A673 (cell line): ENCODE data around the gene POLA1. TPM values are rescaled to one million over a fixed set of nuclear protein-coding genes. Genes with fewer than 3 reads are reported as not detected.

ENCODE experiments used
- BruUV-seq: library from RNA; stranded (reverse); fragments of 400-500 nt; replicated peaks from 2 replicates; lab custom pipeline; 2021; lab: Mats Ljungman, UMichigan
- CTCF ChIA-PET: fragments of 300-600 bp; sonication (Branson Sonifier 250); formaldehyde crosslinking; loops from one replicate; lab custom pipeline; 2022; ENCODE audit warnings: antibody characterized with exemption; lab: Charles Lee
- POLR2A ChIA-PET: fragments of 300-600 bp; sonication (Branson Sonifier 250); formaldehyde crosslinking; loops from one replicate; lab custom pipeline; 2022; ENCODE audit warnings: antibody characterized with exemption; ENCODE audit not compliant: low non-redundant PET; lab: Charles Lee
- DNase-seq: peaks from one replicate; pipeline ENCODE4 v3.0.0-alpha.2; 2015; ENCODE audit warnings: low spot score
- H3K27ac ChIP-seq: fragments of 200-600 bp; sonication (generic); 2 replicates; pipeline ENCODE4 v1.5.1; 2016; ENCODE audit warnings: mixed run types, low read depth, mild to moderate bottlenecking, mixed read lengths, antibody characterized with exemption, low read length; ENCODE audit not compliant: poor library complexity, severe bottlenecking
- H3K27me3 ChIP-seq: fragments of 200-600 bp; sonication (generic); replicated peaks from 2 replicates; pipeline ENCODE4 v1.6.1; 2017; ENCODE audit warnings: mixed run types, low read depth, mild to moderate bottlenecking, mixed read lengths, antibody characterized with exemption, low read length; ENCODE audit not compliant: insufficient read depth, poor library complexity
- H3K36me3 ChIP-seq: fragments of 200-600 bp; sonication (generic); 2 replicates; pipeline ENCODE4 v1.6.1; 2016; ENCODE audit warnings: mixed run types, mild to moderate bottlenecking, mixed read lengths, antibody characterized with exemption, low read length; ENCODE audit not compliant: insufficient read depth, poor library complexity, severe bottlenecking
- H3K4me1 ChIP-seq: fragments of 200-600 bp; sonication (generic); 2 replicates; pipeline ENCODE4 v1.6.1; 2017; ENCODE audit warnings: mixed run types, mild to moderate bottlenecking, mixed read lengths, antibody characterized with exemption, low read length; ENCODE audit not compliant: insufficient read depth, poor library complexity, severe bottlenecking
- H3K4me3 ChIP-seq: fragments of 200-600 bp; sonication (generic); 2 replicates; pipeline ENCODE4 v1.5.1; 2016; ENCODE audit warnings: low read depth, mixed run types, mild to moderate bottlenecking, mixed read lengths, low read length; ENCODE audit not compliant: poor library complexity, severe bottlenecking
- H3K9me3 ChIP-seq: fragments of 200-600 bp; sonication (generic); 2 replicates; pipeline ENCODE4 v1.6.1; 2016; ENCODE audit warnings: mixed run types, low read depth, mild to moderate bottlenecking, mixed read lengths, antibody characterized with exemption, low read length; ENCODE audit not compliant: poor library complexity, severe bottlenecking
- EZH2 ChIP-seq: fragments of 200-600 bp; sonication (generic); IDR thresholded peaks from 2 replicates; pipeline ENCODE4 v1.6.1; 2017; ENCODE audit warnings: borderline replicate concordance, low read depth, mild to moderate bottlenecking, mixed read lengths, antibody characterized with exemption, low read length; ENCODE audit not compliant: poor library complexity, severe bottlenecking
- intact Hi-C: fragments of 100-400 bp; cut with micrococcal nuclease; formaldehyde crosslinking; loops from one replicate; pipeline ENCODE4 v1.10.0; 2022; ENCODE audit not compliant: unreplicated experiment
- total RNA-seq: library from RNA; stranded (reverse); gene quantifications from 2 replicates; pipeline ENCODE4 v1.2.3, GENCODE V29; 2021
- TF ChIP-seq, protein P1 (sequence below): fragments of 300-800, 200-600 bp; sonication (generic); conservative IDR thresholded peaks from 2 replicates; pipeline ENCODE4 v1.5.1; 2017; ENCODE audit warnings: low read depth, mild to moderate bottlenecking, antibody characterized with exemption, low read length, moderate library complexity, mixed read lengths

Gene POLA1
- total RNA-seq, 1 experiment from 2014 or later, result 44.9 TPM

DNA sequence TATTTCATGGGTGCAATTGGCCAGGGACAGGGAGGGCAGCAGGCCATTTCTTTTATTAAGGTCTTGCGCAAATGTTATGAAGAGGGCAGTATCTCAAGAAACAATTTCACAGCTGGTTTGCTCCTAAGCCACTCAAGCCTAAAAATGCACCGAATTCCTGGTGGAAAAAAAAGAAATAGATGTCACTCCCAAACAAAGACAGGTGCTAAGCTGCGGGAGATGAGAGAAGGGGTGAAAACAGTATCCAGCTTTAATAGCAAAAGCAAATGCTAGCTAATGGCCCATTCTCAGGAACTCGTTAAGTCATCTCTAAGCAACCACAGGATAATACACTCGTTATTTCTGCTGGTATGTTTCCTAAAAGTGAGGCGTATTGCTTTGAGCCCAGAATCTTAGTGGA is 205.7 kb downstream of the POLA1 start:
- no TSS peak for BruUV-seq
- Histone ChIP-seq H3K4me1 (no peaks in the 10 kb centered on the region), H3K36me3 (no peaks in the 10 kb centered on the region), H3K27ac (no peak overlapping the region), H3K9me3 (no peaks in the 10 kb centered on the region), H3K27me3 (peaks cover 28% of the 10 kb centered on the region), H3K4me3 (no peak overlapping the region)
- TF ChIP-seq, protein P1, sequence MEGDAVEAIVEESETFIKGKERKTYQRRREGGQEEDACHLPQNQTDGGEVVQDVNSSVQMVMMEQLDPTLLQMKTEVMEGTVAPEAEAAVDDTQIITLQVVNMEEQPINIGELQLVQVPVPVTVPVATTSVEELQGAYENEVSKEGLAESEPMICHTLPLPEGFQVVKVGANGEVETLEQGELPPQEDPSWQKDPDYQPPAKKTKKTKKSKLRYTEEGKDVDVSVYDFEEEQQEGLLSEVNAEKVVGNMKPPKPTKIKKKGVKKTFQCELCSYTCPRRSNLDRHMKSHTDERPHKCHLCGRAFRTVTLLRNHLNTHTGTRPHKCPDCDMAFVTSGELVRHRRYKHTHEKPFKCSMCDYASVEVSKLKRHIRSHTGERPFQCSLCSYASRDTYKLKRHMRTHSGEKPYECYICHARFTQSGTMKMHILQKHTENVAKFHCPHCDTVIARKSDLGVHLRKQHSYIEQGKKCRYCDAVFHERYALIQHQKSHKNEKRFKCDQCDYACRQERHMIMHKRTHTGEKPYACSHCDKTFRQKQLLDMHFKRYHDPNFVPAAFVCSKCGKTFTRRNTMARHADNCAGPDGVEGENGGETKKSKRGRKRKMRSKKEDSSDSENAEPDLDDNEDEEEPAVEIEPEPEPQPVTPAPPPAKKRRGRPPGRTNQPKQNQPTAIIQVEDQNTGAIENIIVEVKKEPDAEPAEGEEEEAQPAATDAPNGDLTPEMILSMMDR, result no peak
- TF ChIP-seq EZH2, result no peak
- DNase-seq, result no peak
- intact Hi-C loops, result no loop called here
- ChIA-PET CTCF (no interaction called here), POLR2A (no interaction called here)

DNA sequence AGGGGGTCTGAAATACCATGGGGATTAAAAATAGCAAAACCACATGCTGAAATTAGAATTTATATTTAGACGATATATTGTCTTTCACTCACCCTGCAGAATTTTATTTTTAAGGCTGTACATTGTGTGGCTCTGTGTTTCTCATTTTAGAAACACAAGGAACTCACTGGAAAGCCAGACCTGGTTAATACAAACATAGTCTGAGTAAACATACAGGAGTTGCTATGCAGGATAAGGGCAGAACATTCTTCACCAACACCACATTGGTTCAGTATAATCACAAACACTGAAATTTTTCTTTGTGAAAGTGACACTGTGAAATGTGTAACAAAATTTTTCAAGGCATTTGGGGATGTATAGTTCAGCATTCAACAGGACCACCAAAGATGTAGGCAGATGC is 206.5 kb downstream of the POLA1 start:
- Histone ChIP-seq H3K9me3 (no peaks in the 10 kb centered on the region), H3K36me3 (no peaks in the 10 kb centered on the region), H3K4me1 (no peaks in the 10 kb centered on the region), H3K27me3 (peaks cover 28% of the 10 kb centered on the region), H3K4me3 (no peak overlapping the region), H3K27ac (no peak overlapping the region)
- ChIA-PET POLR2A (no interaction called here), CTCF (no interaction called here)
- TF ChIP-seq EZH2, result no peak
- TF ChIP-seq, protein P1, result no peak
- no TSS peak for BruUV-seq
- intact Hi-C loops, result no loop called here
- DNase-seq, result no peak

DNA sequence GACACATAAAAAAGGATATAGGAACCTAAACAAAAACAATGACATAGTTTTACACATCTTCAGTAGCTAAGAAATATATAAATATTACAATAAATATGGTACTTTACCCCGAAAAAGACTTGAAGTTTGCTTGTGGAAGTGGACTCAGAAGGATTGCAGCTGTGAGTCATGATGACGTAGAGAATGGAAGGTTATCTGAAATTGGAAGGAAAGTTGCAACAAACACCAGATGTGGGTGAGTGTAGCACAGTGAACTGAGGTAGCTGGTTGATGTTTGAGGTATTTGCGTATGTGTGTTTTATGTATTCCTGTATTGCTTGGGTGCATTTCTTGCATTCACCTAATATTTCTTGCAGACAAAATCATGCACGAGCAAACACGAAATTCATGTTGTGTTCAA is 209.1 kb downstream of the POLA1 start:
- no TSS peak for BruUV-seq
- Histone ChIP-seq H3K4me1 (no peaks in the 10 kb centered on the region), H3K27me3 (peaks cover 22% of the 10 kb centered on the region), H3K9me3 (no peaks in the 10 kb centered on the region), H3K27ac (no peak overlapping the region), H3K36me3 (no peaks in the 10 kb centered on the region), H3K4me3 (no peak overlapping the region)
- TF ChIP-seq EZH2, result no peak
- TF ChIP-seq, protein P1, result no peak
- intact Hi-C loops, result no loop called here
- CTCF ChIA-PET, result no interaction called here
- DNase-seq, result no peak
- POLR2A ChIA-PET, result no interaction called here
